ENCODE measurements around the gene OSBPL8.

- TF ChIP-seq CTCF (IDR thresholded peaks at IDR 0.05) (no peak), POLR2A (IDR thresholded peaks at IDR 0.05) (no peak)
These were observed 73.6 kb downstream of the OSBPL8 start for GRCh38 chr12:76486011-76486410.

All from lower leg skin (tissue), 3 donors.